Measurements from ENCODE around the gene NFS1.
"Not testable (repeated sequence)": the region's sequence is repeated elsewhere in the genome, so short reads cannot be mapped to it uniquely, and the experiment has no call there.

GRCh38 chr20:35744492-35744841, 45.3 kb upstream of the NFS1 start:
- TF ChIP-seq CTCF, EP300, POLR2A, POLR2AphosphoS5 (IDR thresholded peaks at IDR 0.05): not testable (repeated sequence)
